Left lung (tissue), 10 donors: Measurements from ENCODE around the gene TMEM63A. TPM values are rescaled to one million over a fixed set of nuclear protein-coding genes. Genes with fewer than 3 reads are reported as not detected.

ENCODE experiments used
- ATAC-seq: fragments of 200-7000 bp; cut with Tn5 transposase; one replicate; pipeline ENCODE4 v1.9.1; 2020; ENCODE audit warnings: moderate library complexity
- DNase-seq, 4 donors: peaks; one replicate each; pipeline ENCODE4 v3.0.0-alpha.2; 2013 to 2020
- H3K27ac ChIP-seq, 2 donors: fragments of 200-600 bp; sonication (generic) in 1 of 2; one replicate each; pipeline versions ENCODE4 v1.5.0 to v1.8.0; 2020 to 2021
- H3K27me3 ChIP-seq, 2 donors: fragments of 200-600 bp; sonication (generic) in 1 of 2; one replicate each; pipeline versions ENCODE4 v1.5.0 to v1.8.0; 2020 to 2021
- H3K36me3 ChIP-seq, 2 donors: fragments of 200-600 bp; sonication (generic) in 1 of 2; one replicate each; pipeline versions ENCODE4 v1.5.0 to v1.8.0; 2020 to 2021
- H3K4me1 ChIP-seq, 2 donors: fragments of 200-600 bp; one replicate each; pipeline ENCODE4 v1.8.0; 2021
- H3K4me3 ChIP-seq, 2 donors: fragments of 200-600 bp; sonication (generic) in 1 of 2; one replicate each; pipeline versions ENCODE4 v1.5.0 to v1.8.0; 2020 to 2021; ENCODE audit warnings: mild to moderate bottlenecking in 1 of 2
- H3K9me3 ChIP-seq, 2 donors: fragments of 200-600 bp; sonication (generic) in 1 of 2; one replicate each; pipeline versions ENCODE4 v1.5.0 to v1.8.0; 2020 to 2021
- intact Hi-C, 2 donors: fragments of 100-400 bp; cut with DNase I; formaldehyde crosslinking; loops; one replicate each; pipeline versions ENCODE4 v1.11.2 to v1.14.2; 2022
- polyA plus RNA-seq, 6 donors: library from polyadenylated mRNA; unstranded; fragments of 120-200 nt; gene quantifications; one replicate each; pipeline ENCODE4 v1.2.1, GENCODE V29; 2013; ENCODE audit not compliant: insufficient read length in 6 of 6
- total RNA-seq, 2 donors: library from RNA; stranded (reverse); fragmentation: NEBNext Ultra II Directional; extraction: Animal tissue kit (Norgen Biotek cat#: 25700); gene quantifications; one replicate each; pipeline ENCODE4 v1.2.1, GENCODE V29; 2021
- TF ChIP-seq, protein P1 (sequence below), 2 donors: fragments of 200-600 bp; sonication (generic) in 1 of 2; IDR thresholded peaks; one replicate each; pipeline versions ENCODE4 v1.5.0 to v1.8.0; 2021; ENCODE audit warnings: antibody characterized with exemption in 2 of 2
- donor health status: DM: no; HTN: yes; CAD: no.
- donor health status: DM: no; HTN: no; CAD: no.

TMEM63A gene
- total and polyA plus RNA-seq, 8 donors, result 77.4 to 167 (median 123) TPM

DNA sequence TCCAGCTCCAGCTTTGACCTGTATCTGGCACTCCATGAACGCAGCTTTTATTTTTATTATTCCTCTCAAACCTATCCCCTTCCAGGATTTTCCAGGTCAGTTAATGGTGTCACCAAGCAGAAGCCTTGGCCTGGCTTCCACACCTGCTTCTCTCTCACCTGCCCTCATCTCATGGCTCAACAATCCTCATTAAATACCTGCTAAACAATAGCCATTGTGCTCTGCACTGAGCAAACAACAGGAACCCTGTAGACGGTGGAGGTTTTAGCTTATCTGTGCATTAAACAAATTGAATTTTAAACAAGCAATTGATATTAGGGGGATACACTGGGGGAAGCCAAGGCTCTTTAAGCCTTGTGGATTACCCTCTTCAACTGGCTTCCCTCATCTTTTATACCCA is 26.6 kb upstream of the TMEM63A start:
- Histone ChIP-seq H3K4me1 (peaks cover 3 to 11% of the 10 kb centered on the region in 2 donors), H3K27ac (no peak overlapping the region), H3K9me3 (no peaks in the 10 kb centered on the region), H3K4me3 (no peak overlapping the region), H3K27me3 (no peaks in the 10 kb centered on the region), H3K36me3 (no peaks in the 10 kb centered on the region)
- DNase-seq (no peak), ATAC-seq (no peak)
- TF ChIP-seq, protein P1, sequence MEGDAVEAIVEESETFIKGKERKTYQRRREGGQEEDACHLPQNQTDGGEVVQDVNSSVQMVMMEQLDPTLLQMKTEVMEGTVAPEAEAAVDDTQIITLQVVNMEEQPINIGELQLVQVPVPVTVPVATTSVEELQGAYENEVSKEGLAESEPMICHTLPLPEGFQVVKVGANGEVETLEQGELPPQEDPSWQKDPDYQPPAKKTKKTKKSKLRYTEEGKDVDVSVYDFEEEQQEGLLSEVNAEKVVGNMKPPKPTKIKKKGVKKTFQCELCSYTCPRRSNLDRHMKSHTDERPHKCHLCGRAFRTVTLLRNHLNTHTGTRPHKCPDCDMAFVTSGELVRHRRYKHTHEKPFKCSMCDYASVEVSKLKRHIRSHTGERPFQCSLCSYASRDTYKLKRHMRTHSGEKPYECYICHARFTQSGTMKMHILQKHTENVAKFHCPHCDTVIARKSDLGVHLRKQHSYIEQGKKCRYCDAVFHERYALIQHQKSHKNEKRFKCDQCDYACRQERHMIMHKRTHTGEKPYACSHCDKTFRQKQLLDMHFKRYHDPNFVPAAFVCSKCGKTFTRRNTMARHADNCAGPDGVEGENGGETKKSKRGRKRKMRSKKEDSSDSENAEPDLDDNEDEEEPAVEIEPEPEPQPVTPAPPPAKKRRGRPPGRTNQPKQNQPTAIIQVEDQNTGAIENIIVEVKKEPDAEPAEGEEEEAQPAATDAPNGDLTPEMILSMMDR (IDR thresholded peaks at IDR 0.05), result no peak
- intact Hi-C loops, result no loop called here

DNA sequence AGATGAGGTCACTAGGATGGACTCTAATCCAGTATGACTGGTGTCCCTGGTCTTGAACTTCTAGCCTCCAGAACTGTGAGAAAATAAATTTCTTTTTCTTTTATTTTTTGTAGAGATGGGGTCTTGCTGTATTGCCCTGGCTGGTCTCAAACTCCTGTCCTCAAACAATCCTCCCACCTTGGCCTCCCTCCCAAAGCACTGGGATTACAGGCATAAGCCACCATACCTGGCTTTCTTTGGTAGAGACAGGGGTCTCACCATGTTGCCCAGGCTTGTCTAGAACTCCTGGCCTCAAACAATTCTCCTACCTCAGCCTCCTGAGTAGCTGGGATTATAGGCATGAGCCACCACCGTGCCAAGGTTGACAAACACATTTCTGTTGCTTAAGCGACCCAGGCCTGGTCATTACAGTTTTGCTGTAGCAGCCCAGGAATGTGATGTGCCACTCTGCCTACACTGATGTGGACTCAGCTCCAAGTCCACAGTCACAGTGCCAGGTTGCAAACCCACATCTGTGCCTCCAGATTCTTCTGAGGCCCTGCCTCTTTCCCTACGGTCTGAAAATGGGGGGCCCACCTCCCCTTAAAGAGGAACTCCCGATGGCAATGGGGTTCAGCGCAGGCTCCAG is 25.9 kb upstream of the TMEM63A start:
- TF ChIP-seq, protein P1 (IDR thresholded peaks at IDR 0.05), result no peak

DNA sequence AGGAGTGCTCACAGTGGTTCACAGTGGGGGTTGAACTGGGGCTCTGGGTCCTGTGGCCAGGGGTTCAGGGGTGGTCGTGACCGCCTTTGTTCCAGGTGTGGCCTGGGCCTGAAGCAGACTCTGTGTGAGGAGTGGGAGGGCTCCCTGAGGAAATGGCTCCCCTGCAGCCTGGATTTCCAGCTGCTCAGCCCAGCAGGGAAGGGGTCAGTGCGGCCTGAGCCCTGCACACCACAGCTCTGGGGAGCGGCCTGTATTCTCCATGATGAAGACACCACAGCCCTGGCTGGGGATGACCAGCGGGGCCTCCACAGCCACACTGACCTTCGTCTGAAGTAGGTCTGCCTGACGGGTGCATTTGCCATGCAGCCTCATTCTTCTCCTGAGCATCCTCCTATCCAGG is 25.2 kb upstream of the TMEM63A start:
- no peak for DNase-seq
- H3K36me3 ChIP-seq, result no peaks in the 10 kb centered on the region
- no peak for ATAC-seq
- no peaks in the 10 kb centered on the region for H3K27me3 ChIP-seq
- peaks cover 3 to 11% of the 10 kb centered on the region in 2 donors for H3K4me1 ChIP-seq
- H3K9me3 ChIP-seq, result no peaks in the 10 kb centered on the region
- intact Hi-C loops, result no loop called here
- no peak overlapping the region for H3K27ac ChIP-seq
- TF ChIP-seq, protein P1 (IDR thresholded peaks at IDR 0.05), result no peak
- H3K4me3 ChIP-seq, result no peak overlapping the region

More for the DNA sequence above, 25.9 kb upstream of the TMEM63A start:
- H3K9me3 ChIP-seq, result no peaks in the 10 kb centered on the region
- H3K27me3 ChIP-seq, result no peaks in the 10 kb centered on the region
- no peak overlapping the region for H3K27ac ChIP-seq
- no peaks in the 10 kb centered on the region for H3K36me3 ChIP-seq
- intact Hi-C loops, result no loop called here
- H3K4me3 ChIP-seq, result no peak overlapping the region
- ATAC-seq, result no peak
- peaks cover 3 to 11% of the 10 kb centered on the region in 2 donors for H3K4me1 ChIP-seq
- no peak for DNase-seq

DNA sequence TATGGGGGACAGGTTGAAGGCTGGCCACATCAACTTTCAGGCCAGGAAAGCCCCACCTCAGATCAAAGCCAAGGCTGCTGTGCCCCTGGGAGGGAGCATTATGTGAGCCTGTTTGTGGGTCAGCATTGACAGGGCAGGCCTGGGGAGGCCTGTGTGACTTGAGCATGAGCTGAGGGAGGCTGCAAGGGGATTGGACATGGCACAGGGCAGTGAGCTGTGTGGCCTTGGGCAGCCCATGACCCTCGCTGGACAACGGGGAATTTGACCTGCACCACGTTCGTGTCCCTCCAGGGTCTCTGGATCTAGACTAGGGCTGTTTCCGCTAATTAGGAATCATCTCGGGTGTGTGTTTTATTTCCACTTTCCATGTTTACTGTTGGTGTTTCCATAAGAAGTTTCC is 24.3 kb upstream of the TMEM63A start:
- Histone ChIP-seq H3K4me1 (peaks cover 1 to 8% of the 10 kb centered on the region in 2 donors), H3K27ac (no peak overlapping the region), H3K9me3 (no peaks in the 10 kb centered on the region), H3K4me3 (no peak overlapping the region), H3K27me3 (no peaks in the 10 kb centered on the region), H3K36me3 (no peaks in the 10 kb centered on the region)
- DNase-seq, result no peak
- TF ChIP-seq, protein P1 (IDR thresholded peaks at IDR 0.05), result no peak
- ATAC-seq, result no peak
- intact Hi-C loops, result no loop called here

DNA sequence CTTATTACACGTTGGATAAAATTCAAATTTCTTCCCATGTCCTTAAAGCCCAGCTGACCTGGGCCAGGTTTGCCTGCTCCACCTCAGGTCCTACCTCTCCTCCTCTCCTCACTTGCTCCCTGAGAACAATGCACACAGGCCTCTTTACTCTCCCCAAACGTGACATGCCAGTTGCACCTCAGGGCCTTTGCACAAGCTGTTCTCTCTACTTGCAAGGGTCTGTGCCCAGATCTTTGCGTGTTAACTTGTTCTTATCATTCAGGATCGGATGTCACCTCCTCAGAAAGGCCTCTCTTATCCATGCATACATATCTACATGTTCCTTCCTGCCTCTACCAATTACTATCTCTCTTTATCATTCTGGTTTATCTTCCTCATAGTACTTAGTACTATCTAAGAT is 21.4 kb upstream of the TMEM63A start:
- Histone ChIP-seq H3K4me1 (no peaks in the 10 kb centered on the region), H3K27me3 (no peaks in the 10 kb centered on the region), H3K27ac (no peak overlapping the region), H3K36me3 (no peaks in the 10 kb centered on the region), H3K9me3 (no peaks in the 10 kb centered on the region), H3K4me3 (no peak overlapping the region)
- intact Hi-C loops, result no loop called here
- ATAC-seq (no peak), DNase-seq (no peak)
- TF ChIP-seq, protein P1 (IDR thresholded peaks at IDR 0.05), result no peak
